GM19324 (cell line): ENCODE data around the gene GCSH.

ENCODE experiments used
- ATAC-seq: cut with Tn5 transposase; IDR thresholded peaks from one replicate; pipeline ENCODE4 v1.9.1; 2021; ENCODE audit warnings: mild to moderate bottlenecking, moderate library complexity; ENCODE audit not compliant: unreplicated experiment, low FRiP score

GCSH gene

DNA sequence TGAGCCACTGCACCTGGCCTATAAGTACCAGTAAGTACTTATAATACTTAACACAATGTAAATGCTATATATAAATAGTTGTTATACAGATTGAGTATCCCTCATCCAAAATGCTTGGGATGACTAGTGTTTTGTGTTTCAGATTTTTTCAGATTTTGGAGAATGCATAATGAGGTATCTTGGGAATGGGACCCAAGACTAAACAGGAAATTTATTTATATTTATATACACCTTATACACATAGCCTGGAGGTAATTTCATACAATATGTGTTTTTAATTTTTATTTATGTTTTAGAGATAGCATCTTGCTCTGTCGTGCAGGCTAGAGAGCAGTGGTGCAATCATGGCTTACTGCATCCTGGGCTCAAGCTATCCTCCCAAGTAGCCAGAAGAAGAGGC lies 9.8 kb upstream of the GCSH start:
- ATAC-seq = no peak

GRCh38 chr16:81101702-81102101 lies 5.5 kb upstream of the GCSH start:
- no peak for ATAC-seq

- ATAC-seq = no peak
Measured at GRCh38 chr16:81099958-81100357, 3.8 kb upstream of the GCSH start.

DNA sequence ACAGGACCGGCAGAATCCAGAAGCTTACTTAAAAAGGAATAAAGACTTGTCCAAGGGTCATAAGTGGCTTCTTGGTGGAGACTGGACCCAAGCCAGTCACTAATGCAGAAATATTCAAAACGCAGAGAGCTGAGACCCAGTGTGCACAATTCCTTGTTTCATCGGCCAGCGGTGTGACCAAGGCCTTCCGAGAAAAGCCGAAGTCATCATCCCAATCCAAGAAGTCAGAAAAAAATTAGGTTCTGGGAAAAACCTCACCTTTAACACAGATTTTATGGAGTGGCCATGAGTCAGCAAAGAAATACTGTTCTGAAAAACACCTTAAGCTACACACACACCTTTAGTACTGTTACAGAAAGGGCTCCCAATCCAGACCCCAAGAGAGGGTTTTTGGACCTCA lies 1.0 kb upstream of the GCSH start:
- ATAC-seq = no peak

- no peak for ATAC-seq
Measured at GRCh38 chr16:81096715-81097208, 567 bp upstream of the GCSH start.

DNA sequence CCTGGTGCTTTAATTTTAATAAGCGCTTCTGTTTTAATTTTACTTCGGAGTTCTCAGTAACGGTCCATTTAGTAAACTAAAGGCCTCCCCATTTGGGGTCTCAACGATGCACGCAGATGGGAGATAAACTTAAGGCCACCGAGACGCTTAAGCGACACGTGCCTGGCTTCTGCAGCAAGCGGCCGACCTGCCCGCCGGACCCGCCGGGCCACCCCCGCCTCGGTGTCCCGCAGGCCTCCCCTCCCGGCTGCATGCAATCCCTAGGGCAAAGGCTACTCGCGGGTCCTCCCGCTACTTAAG lies 592 bp downstream of the GCSH start:
- ATAC-seq = no peak

GRCh38 chr16:81094771-81095251 lies 1.4 kb downstream of the GCSH start:
- no peak for ATAC-seq

DNA sequence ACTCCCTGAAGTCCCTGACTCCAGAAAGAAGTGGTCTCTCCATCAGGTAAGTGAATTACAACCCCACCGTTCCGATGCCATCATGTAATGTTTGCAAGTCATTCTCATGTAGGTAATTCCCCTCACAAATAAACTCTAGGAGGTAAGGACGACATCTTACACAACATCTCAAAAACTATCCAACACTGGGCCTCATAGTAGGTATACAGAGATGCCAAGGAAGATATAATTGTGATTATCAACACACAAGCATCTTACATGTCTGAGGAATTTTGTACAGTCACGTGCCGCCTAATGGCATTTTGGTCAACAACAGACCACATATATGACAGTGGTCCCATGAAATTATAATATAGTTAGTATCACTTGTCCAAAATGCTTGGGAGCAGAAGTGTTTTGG lies 7.4 kb downstream of the GCSH start:
- no peak for ATAC-seq

GRCh38 chr16:81081014-81081413 lies 15.2 kb downstream of the GCSH start:
- no peak for ATAC-seq

- ATAC-seq = no peak
Measured at GRCh38 chr16:81080233-81080632, 16.0 kb downstream of the GCSH start.

DNA sequence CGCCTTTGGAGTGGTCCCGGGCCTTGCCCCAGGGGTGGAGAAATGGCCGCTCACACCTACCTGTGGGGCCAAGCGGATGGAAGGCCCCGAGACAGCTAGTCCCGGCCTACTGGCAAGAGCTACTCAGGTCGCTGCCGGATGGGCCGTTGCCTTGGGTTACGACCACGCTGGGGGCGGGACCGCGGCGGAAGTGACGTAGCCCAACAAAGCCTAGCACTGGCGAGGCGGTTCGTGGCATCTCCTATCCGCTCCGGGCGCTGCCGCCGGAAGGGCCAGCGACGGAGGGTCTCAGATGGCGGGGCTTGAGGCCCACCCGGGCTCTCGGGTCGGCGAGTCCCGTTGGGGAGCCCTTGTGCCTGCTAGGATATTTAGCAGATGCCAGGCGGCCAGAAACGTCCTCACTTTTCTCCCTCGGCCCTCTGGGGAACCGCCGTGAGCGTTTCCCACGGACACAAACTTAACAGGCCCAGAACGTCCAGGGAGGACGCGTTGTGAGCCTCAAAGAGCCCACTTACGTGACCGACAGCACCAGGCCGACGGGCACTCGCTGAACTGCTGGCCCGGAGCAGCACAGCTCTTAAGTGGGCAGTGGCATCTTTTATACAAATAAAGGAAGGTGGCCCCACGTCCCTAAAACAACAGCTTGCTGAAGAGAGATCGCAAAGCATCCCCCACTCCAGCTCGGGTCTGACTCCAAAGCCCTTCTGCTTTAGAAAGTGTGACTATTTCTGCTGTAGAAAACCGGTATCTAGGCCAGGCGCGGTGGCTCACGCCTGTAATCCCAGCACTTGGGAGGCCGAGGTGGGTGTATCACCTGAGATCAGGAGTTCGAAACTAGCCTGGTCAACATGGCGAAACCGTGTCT lies 18.9 kb downstream of the GCSH start, which contains the start of gene C16orf46:
Gene C16orf46 (minus strand): TSS at position 163 of the 865 bp plus-strand sequence. CDS start 13,283 bp downstream, outside the sequence.
- ATAC-seq = peak; percentile 96

DNA sequence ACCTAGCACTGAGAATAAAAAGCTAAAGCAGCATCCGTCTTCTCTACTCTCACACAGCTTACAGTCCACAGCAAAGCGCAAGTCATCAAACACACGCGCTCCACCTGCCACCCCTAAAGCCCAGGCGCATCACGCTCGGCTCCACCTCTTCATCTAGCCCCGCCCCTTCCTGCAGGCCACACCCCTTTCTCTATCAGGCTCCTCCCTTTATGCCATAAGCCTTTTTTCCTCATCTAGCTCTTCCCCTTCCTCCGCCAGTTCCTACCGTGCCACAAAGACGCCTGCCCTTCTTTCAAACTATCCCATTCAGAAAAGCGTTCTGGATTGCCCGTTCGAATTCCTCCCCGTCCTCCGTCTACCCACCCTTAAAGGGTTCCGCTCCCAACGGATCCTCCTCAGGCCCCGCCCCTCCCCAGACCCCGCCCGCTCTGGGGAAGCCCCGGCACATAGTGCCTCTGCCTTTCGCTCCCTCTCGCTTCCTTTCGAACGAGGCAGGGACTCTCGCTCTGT lies 19.6 kb downstream of the GCSH start:
- ATAC-seq = peak; percentile 90

- no peak for ATAC-seq
Measured at GRCh38 chr16:81073560-81074330, 22.4 kb downstream of the GCSH start.

- ATAC-seq = no peak
Measured at GRCh38 chr16:81071805-81072204, 24.4 kb downstream of the GCSH start.

- no peak for ATAC-seq
Measured at GRCh38 chr16:81070979-81071378, 25.2 kb downstream of the GCSH start.

- no peak for ATAC-seq
Measured at GRCh38 chr16:81069063-81069462, 27.1 kb downstream of the GCSH start.

DNA sequence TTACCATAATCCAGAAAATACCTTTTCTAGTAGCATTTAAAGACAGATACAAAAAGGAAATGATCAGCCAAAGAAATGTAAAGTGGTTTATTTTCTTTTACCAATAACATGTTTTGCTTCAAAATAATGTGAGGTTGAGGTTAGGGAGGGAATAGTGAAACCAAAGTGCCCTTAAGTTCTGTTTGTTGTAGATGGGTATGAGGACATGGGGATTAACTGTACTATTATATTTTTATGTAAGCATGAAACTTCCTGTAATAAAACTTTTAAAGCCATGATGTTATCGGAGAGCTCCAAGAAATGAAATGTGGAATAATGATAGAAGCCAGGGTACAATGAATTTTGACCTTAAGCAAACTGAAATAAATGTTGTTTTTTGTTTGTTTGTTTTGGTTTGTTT lies 29.0 kb downstream of the GCSH start:
- no peak for ATAC-seq

DNA sequence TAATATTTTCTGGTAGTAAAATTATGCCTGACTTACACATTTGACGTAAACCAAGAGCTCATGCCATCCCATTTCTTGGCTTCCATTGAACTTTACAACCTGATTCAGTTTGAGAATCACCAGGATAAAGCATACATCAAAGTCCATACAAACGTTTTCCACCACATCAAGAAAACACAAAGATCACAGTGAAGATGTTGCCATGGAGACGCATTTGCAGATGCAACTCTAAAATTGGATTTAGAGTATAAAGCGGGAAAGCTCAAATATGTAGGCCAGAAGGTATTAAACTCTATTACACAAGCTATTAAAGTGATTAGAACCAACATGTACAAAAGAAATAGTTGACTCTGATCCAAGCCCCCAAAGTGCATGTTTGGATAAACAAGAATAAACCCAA lies 29.5 kb downstream of the GCSH start:
- no peak for ATAC-seq

- no peak for ATAC-seq
Measured at GRCh38 chr16:81061871-81062608, 34.2 kb downstream of the GCSH start.

DNA sequence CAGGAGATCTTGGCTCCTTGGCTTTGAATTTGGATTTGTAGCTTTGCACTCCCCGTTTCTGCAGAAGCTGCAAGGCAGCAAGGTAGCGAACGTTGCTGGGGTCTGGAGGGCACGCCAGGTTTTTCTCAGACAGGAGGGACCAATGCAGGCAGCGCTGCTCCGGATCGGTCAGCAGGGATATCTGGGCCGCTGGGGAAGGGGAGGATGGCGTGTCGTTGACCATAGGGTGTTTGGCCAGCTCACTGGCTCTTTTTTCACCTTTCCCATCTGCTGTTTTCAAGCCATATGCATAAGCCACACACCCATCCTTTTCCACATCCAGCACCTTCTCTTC lies 34.9 kb downstream of the GCSH start:
- no peak for ATAC-seq
